ENCODE measurements around the gene CCDC192.
"Not testable (repeated sequence)": the region's sequence is repeated elsewhere in the genome, so short reads cannot be mapped to it uniquely, and the experiment has no call there.

Gene CCDC192

DNA sequence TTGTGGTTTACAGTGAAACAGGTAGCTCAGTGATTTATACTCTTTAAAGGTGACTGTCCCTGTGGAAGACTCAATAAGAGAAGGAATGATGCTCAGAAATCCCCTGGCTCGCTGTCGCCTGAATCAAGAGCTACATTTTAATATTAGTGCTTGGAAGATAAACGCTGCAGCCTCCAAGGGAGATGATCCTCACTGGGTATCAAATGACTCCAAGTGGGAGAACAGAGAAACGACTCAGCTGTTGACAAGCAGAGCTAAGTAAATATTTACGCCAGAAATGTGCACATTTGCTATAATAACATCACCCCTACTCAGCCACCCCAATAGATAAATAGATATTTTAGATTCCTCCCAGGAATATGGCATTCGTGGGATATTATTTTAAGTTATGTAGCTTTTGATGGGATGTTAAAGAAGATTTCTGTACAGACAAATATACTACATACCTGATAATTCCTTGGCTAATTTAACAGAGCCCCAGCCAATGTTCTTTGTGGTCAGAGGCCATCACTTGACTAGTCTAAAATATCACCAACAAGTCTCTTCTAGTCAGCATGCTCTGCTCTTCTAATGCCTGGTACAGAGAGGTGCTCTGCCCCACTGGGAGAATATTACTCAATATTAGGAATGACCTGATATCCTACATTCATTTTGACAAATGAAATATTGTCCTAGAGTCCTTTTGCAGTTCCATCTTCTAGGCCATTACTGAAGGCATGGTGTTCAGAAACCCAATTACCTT, 18.3 kb upstream of the CCDC192 start:
- no peak for FAIRE-seq
- TF ChIP-seq POLR2A (IDR thresholded peaks at IDR 0.05; ENCODE audit: low read depth, low read length) = no peak
- DNase-seq (ENCODE audit: insufficient read length, low spot score) = no peak

DNA sequence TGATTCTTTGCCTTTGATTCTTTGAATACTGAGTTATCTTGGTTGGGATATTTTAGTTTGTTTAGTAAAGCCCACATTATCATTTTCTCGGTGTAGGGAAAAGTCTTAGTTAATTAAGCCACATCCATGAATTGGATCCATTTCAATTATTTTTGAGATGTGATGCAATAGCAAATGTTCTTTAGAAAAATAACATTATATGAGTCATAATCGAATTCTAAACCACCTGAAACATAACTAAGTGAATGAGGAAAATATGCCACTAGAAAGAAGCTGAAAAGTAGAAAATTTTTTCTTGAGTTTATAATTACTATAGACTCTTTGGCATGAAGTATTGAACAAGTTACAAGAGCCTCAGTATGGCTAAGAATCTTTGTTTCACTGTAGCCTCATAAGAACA, 17.5 kb upstream of the CCDC192 start:
- no peak for FAIRE-seq
- TF ChIP-seq POLR2A (IDR thresholded peaks at IDR 0.05; ENCODE audit: low read depth, low read length) = no peak

DNA sequence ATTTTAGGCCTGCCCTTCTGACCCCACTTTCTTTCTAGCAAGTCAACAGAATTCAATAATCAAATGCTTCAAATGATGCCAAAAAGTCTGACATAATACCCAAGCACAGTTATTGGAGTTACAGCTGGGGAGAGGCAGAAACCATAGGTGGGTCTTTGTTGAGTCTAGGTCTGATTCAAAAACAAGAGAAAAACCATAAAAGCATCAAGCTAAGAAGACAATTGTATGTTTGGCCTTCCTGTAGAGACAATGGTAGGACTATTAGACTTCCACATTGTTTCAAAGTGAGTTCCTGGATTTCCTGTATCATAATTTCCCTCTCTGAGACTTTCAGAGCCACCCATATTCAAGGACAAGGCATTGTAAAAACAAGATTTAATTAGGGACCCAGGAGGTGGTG, 16.8 kb upstream of the CCDC192 start:
- DNase-seq (ENCODE audit: insufficient read length, low spot score) = no peak
- no peak for TF ChIP-seq POLR2A (IDR thresholded peaks at IDR 0.05; ENCODE audit: low read depth, low read length)
- FAIRE-seq = no peak

More for the DNA sequence above, 17.5 kb upstream of the CCDC192 start:
- no peak for DNase-seq (ENCODE audit: insufficient read length, low spot score)

DNA sequence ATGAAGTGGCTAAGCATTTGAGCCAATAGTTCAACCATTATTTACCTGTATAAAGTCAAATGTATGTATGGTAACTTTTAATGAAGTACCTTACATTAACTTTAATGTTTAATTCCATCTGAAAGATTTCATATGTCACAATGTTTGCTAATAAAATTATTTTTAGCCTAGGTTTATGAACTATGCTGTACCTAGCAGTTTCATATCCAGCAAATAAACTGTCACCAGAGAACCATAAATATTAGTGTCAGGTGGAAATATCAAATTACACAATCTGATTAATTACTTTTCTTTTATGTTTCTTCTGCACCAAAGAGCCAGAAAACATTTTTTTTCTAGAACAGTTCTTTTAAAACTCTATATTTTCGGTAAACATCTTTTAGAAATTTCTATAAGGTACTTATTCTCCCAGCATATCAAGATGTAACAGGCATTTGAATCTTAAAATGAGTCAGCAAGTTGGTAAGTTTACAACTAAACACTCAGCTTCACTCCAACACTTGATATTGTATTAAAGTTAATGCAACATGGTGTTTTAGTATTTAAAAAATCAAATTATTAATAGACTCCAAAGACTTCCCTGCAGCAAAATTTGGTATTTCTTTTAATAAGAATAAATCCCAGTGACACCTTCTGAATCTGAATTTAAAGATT, 8.5 kb upstream of the CCDC192 start:
- DNase-seq (ENCODE audit: insufficient read length, low spot score) = no peak
- FAIRE-seq = no peak
- no peak for TF ChIP-seq POLR2A (IDR thresholded peaks at IDR 0.05; ENCODE audit: low read depth, low read length)

GRCh38 chr5:127695346-127695745, 7.8 kb upstream of the CCDC192 start:
- DNase-seq (ENCODE audit: insufficient read length, low spot score) (no peak), FAIRE-seq (no peak)
- TF ChIP-seq POLR2A (IDR thresholded peaks at IDR 0.05; ENCODE audit: low read depth, low read length) = no peak

- DNase-seq (ENCODE audit: insufficient read length, low spot score) (no peak), FAIRE-seq (no peak)
- no peak for TF ChIP-seq POLR2A (IDR thresholded peaks at IDR 0.05; ENCODE audit: low read depth, low read length)
These were observed 6.5 kb upstream of the CCDC192 start for GRCh38 chr5:127696683-127697082.

DNA sequence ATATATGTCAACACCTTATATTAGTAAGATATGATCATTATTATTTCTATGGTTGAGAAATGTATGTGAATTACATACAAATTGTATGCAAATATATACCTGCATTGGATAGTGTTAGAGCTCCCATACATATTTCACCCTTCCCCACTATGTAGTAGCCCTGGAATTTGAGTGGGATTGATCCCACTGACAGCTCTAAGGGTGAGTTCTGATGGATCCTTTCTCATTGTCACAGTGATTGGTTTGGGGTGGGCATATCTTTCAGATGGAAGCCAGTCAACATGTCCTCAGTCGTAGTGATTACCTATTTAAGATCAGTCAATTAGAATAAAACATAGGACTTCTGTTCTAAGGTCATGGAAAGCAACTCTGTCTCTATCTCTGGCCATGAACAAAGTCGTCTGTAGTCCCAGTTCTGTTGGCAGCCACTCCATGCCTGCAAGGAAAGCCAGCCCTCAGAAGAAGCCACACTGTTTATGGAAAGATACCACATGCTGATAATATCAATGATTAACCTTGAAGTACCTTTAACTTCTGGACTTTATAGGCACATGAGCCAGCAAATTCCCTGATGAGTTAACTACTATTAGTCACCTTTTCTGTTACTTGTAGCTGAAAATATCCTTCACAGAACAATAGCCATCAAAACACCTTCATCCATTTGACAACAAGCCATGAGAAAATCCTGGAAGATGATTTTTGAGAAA, 5.1 kb upstream of the CCDC192 start:
- DNase-seq (ENCODE audit: insufficient read length, low spot score) = no peak

GRCh38 chr5:127699416-127699815, 3.8 kb upstream of the CCDC192 start:
- TF ChIP-seq POLR2A (IDR thresholded peaks at IDR 0.05; ENCODE audit: low read depth, low read length) = no peak
- FAIRE-seq = no peak
- DNase-seq (ENCODE audit: insufficient read length, low spot score) = no peak

More for the DNA sequence above, 5.1 kb upstream of the CCDC192 start:
- TF ChIP-seq POLR2A (IDR thresholded peaks at IDR 0.05; ENCODE audit: low read depth, low read length) = no peak
- FAIRE-seq = no peak

GRCh38 chr5:127700237-127700766, 2.9 kb upstream of the CCDC192 start:
- TF ChIP-seq POLR2A (IDR thresholded peaks at IDR 0.05; ENCODE audit: low read depth, low read length) = no peak
- FAIRE-seq (no peak), DNase-seq (ENCODE audit: insufficient read length, low spot score) (no peak)

DNA sequence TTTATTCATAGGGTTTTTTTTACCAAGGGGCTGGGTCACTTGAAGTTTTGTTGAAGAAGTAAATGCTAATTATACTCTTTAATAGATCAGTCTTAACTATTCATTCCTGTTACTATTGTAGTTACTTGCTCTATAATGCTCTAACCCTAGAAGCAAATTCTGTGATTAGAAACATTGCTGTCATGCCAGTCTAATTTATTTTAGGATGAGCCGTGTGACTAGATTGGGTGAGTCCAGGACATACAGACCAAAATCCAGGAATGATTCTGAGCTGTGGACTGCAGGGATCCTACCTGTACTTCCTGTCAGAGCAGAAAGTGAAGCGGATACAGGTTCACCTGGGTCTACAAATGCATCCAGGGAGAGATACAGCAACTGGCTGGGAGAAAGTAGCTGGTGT, 757 bp upstream of the CCDC192 start:
- FAIRE-seq = no peak
- no peak for DNase-seq (ENCODE audit: insufficient read length, low spot score)

DNA sequence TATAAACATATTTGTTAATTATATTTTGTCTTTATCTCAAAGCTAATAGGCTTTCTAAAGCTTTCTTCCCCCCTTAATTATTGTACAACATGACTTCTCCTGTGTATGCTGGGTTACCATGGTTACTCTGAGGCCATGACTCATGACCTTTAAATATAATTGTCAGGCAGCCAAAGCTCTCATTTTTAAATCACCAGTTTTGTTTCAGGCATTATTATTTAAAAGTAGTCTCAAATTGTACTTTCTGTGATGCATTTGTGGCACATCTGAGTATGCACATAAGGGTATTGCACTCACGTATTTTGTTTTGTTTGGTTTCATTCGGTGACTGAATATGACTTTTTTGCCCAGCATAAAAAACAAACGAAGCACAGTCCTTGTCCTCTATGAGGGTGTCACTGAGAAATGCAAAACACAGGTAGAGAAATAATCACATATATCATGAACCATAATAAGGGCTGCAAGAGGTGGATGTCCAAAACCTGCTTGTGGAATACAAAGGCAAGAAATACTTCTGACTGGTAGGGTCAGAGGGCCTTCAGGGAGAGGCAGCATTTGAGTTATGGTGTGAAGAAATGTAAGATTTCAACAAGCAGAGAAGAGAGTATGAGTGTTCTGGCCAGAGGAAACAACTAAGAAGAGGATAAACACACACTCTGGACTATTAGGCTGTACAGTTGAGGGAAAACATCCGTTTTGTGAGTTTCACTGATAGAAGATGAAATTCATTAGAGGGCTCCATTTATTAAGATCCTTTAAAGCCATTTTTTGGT, 2.1 kb downstream of the CCDC192 start:
- TF ChIP-seq POLR2A (IDR thresholded peaks at IDR 0.05; ENCODE audit: low read depth, low read length) = no peak

More for the DNA sequence above, 757 bp upstream of the CCDC192 start:
- TF ChIP-seq POLR2A (IDR thresholded peaks at IDR 0.05; ENCODE audit: low read depth, low read length) = no peak

DNA sequence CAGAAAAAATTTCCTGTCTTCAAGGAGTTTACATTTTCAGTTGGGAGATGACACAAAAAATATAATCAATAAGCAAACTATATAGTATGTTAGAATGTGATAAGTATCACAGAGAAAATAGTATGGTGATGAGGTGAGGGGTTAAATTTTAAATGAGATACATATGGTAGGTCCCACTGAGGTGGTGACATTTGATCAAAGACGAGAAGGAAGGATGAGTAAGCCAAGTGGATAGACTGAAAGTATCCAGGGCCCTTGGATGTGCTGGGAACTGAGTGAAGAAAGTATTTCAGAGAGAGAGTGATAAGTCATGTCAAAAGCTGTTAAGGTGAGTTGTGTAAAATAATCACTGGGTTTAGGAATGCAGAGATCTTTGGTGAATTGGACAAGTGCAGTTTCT, 3.5 kb downstream of the CCDC192 start:
- DNase-seq (ENCODE audit: insufficient read length, low spot score) (no peak), FAIRE-seq (no peak)
- no peak for TF ChIP-seq POLR2A (IDR thresholded peaks at IDR 0.05; ENCODE audit: low read depth, low read length)

More for the DNA sequence above, 2.1 kb downstream of the CCDC192 start:
- no peak for FAIRE-seq
- DNase-seq (ENCODE audit: insufficient read length, low spot score) = no peak

GRCh38 chr5:127707209-127707608, 4.0 kb downstream of the CCDC192 start:
- no peak for TF ChIP-seq POLR2A (IDR thresholded peaks at IDR 0.05; ENCODE audit: low read depth, low read length)
- FAIRE-seq = no peak
- DNase-seq (ENCODE audit: insufficient read length, low spot score) = no peak

DNA sequence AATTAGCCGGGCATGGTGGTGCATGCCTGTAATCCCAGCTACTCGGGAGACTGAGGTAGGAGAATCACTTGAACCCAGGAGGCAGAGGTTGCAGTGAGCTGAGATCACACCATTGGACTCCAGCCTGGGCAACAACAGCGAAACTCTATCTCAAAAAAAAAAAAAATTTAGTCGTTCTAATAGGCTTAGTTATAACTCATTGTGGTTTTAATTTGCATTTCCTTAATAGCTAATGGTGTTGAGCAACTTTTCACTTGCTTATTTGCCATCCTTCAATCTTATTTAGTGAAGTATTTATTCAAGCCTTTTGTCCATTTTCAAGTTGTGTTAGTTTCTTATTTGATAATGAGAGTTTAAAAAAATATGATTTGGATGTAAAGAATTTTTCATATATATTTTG, 9.9 kb downstream of the CCDC192 start:
- DNase-seq (ENCODE audit: insufficient read length, low spot score); FAIRE-seq: not testable (repeated sequence)

All from H54 (cell line).